HEK293 (cell line): ENCODE results near the gene KRT76.
"Not testable (repeated sequence)": the region's sequence is repeated elsewhere in the genome, so short reads cannot be mapped to it uniquely, and the experiment has no call there.

Experiments
- CTCF ChIP-seq: fragments of 450-650 bp; formaldehyde crosslinking; IDR thresholded peaks from 2 replicates; pipeline ENCODE4 v1.5.1; 2016; ENCODE audit warnings: missing biosample characterization, missing genetic modification characterization
- GLIS2 ChIP-seq: fragments of 450-650 bp; formaldehyde crosslinking; IDR thresholded peaks from 2 replicates; pipeline ENCODE4 v1.5.1; 2016; ENCODE audit warnings: missing biosample characterization, missing genetic modification characterization
- KLF16 ChIP-seq: fragments of 450-650 bp; formaldehyde crosslinking; IDR thresholded peaks from 2 replicates; pipeline ENCODE4 v1.5.1; 2017; ENCODE audit warnings: missing biosample characterization, missing genetic modification characterization
- PBX3 ChIP-seq: sonication (generic); formaldehyde crosslinking; IDR thresholded peaks from 2 replicates; pipeline ENCODE4 v1.8.1; 2022; ENCODE audit warnings: mild to moderate bottlenecking, moderate library complexity, missing genetic modification reagents
- ZBTB8A ChIP-seq: fragments of 450-650 bp; formaldehyde crosslinking; IDR thresholded peaks from 2 replicates; pipeline ENCODE4 v1.5.1; 2016; ENCODE audit warnings: missing biosample characterization, missing genetic modification characterization
- ZNF174 ChIP-seq: fragments of 450-650 bp; formaldehyde crosslinking; IDR thresholded peaks from 2 replicates; pipeline ENCODE4 v1.5.0; 2017; ENCODE audit warnings: missing biosample characterization, mild to moderate bottlenecking, missing genetic modification characterization
- ZNF521 ChIP-seq: fragments of 450-650 bp; formaldehyde crosslinking; IDR thresholded peaks from 2 replicates; pipeline ENCODE4 v1.5.1; 2017; ENCODE audit warnings: missing biosample characterization, mild to moderate bottlenecking, missing genetic modification characterization

GRCh38 chr12:52795332-52795674 lies 18.2 kb upstream of the KRT76 start:
- TF ChIP-seq PBX3 (CRISPR knock-in tag); GLIS2; CTCF (tag by site-specific recombination); ZNF521 (tag by site-specific recombination); ZNF174 (tag by site-specific recombination); ZBTB8A (tag by site-specific recombination); KLF16 (tag by site-specific recombination): not testable (repeated sequence)
